K562 (cell line): ENCODE measurements around the gene RNF144A.

Experiments used
- HDGF ChIP-seq: fragments of 450-650 bp; IDR thresholded peaks from 2 replicates; pipeline ENCODE4 v1.6.1; 2016
- ZNF146 ChIP-seq: IDR thresholded peaks from one replicate; pipeline ENCODE4 v1.6.1; 2018; ENCODE audit warnings: missing compliant biosample characterization; ENCODE audit not compliant: unreplicated experiment

- TF ChIP-seq ZNF146 (CRISPR knock-in tag) (no peak), HDGF (no peak)
Observed at GRCh38 chr2:6933911-6934310, 16.7 kb downstream of the RNF144A start.
